Measurements from ENCODE around the gene CAPS. TPM values are rescaled to one million over a fixed set of nuclear protein-coding genes. Genes with fewer than 3 reads are reported as not detected.

CAPS gene
- total RNA-seq, 4 donors from 2014 or later, result 9.0 to 48.8 (median 26.3) TPM

GRCh38 chr19:5899728-5900526 lies 14.1 kb upstream of the CAPS start:
- TF ChIP-seq CTCF (IDR thresholded peaks at IDR 0.05) (no peak), POLR2A (IDR thresholded peaks at IDR 0.05) (no peak)
- Histone ChIP-seq H3K27ac (no peak overlapping the region), H3K27me3 (no peaks in the 10 kb centered on the region), H3K4me3 (replicated peaks in 1 of 3) (no peak overlapping the region), H3K9me3 (no peaks in the 10 kb centered on the region), H3K4me1 (peaks cover 8 to 15% of the 10 kb centered on the region in 2 donors), H3K36me3 (peaks cover 15 to 18% of the 10 kb centered on the region in 2 donors)
- DNase-seq, result no peak
- intact Hi-C loops (cut with DNase I), result loop anchor here (5.0 kb wide), 1 partner anchor 108 kb away; the partner anchor contains the start of gene DUS3L
- WGBS, 2 donors, result 90 to 91% methylated on average over 11 to 12 of the region's 13 CpGs

DNA sequence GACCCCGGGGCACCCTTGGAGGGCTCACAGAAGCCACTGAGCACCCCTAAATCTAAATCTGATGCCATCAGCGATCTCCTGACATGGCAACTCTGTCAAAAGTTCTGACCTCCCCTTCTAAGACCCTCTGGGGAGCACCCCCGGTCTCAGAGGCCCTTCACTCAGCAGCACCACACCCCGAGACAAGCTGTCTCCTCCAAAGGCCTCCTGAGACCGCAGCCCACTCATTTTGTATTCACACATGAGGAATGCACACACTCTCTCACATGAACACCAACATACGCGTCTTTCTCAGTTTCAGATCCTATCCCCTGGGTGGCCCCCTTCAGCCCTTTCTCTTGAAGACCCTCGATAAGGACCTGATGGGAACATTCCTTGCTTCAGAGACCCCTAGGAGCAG lies 13.1 kb upstream of the CAPS start:
- WGBS, 2 donors, result 91% methylated on average over 8 of the region's 8 CpGs
- H3K36me3 ChIP-seq, result peaks cover 5 to 7% of the 10 kb centered on the region in 2 donors
- intact Hi-C loops (cut with DNase I), result loop anchor here (5.0 kb wide), 1 partner anchor 109 kb away; the partner anchor contains the start of gene DUS3L
- TF ChIP-seq CTCF (IDR thresholded peaks at IDR 0.05), result no peak
- TF ChIP-seq POLR2A (IDR thresholded peaks at IDR 0.05), result no peak
- no peaks in the 10 kb centered on the region for H3K27me3 ChIP-seq
- no peaks in the 10 kb centered on the region for H3K9me3 ChIP-seq
- no peak for DNase-seq
- no peak overlapping the region for H3K4me3 ChIP-seq (replicated peaks in 1 of 3)
- H3K4me1 ChIP-seq, result peaks cover 16 to 21% of the 10 kb centered on the region in 2 donors
- H3K27ac ChIP-seq, result no peak overlapping the region

DNA sequence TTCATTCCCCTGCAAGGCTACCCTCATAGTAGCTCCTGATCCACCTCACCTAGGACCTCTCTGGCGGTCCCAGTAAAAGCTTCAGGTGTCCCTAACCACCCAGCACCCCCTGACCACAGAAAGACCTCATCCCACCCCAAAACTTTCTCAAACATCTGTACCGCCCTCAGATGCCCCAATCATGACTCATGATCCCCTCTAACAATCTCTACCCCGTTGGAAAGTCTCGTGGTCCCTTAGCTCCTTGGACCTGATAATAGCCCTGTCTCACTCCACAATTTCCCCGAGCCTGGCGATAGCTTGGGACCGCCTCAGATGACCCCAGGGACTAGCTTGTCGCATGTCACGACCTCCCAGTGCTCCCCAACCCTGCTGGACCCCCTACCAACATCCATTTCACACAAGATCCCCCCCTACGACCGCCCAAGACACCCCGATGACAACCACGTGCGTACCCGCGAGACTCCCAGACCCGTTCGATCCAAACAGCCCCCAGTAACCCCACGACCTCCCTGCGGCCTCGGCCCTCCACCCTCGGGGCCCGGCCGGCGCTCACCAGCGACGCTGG lies 10.9 kb upstream of the CAPS start:
- 0 to 3% methylated on average over 18 to 20 of the region's 27 CpGs for WGBS, 2 donors
- H3K4me1 ChIP-seq, result peaks cover 16 to 25% of the 10 kb centered on the region in 2 donors
- intact Hi-C loops (cut with DNase I), result loop anchor here (5.0 kb wide), 1 partner anchor 111 kb away; the partner anchor contains the start of gene DUS3L

GRCh38 chr19:5903624-5904351 lies 10.3 kb upstream of the CAPS start, which contains the start of gene NDUFA11:
NDUFA11 (minus strand) TSS chr19:5903790; CDS start chr19:5903708, 82 bp downstream.
- 0 to 1% methylated on average over 30 to 31 of the region's 57 CpGs for WGBS, 2 donors
- Histone ChIP-seq H3K4me1 (peaks cover 16 to 25% of the 10 kb centered on the region in 2 donors), H3K9me3 (no peaks in the 10 kb centered on the region), H3K27me3 (no peaks in the 10 kb centered on the region), H3K36me3 (peaks cover 0 to under 1% of the 10 kb centered on the region in 2 donors), H3K4me3 (replicated peaks in 1 of 3) (peak within 1 kb of the TSS; percentile 62 to 93 (median 81)), H3K27ac (peak within 1 kb of the TSS; percentile 61 to 88 (median 82))
- intact Hi-C loops (cut with DNase I), result loop anchor here (5.0 kb wide), 1 partner anchor 111 kb away; the partner anchor contains the start of gene DUS3L
- DNase-seq, result peak; percentile 99
- TF ChIP-seq CTCF (IDR thresholded peaks at IDR 0.05) (no peak), POLR2A (IDR thresholded peaks at IDR 0.05) (peak; percentile 23 to 66)

More for the DNA sequence above, 10.9 kb upstream of the CAPS start:
- H3K36me3 ChIP-seq, result no peaks in the 10 kb centered on the region
- no peaks in the 10 kb centered on the region for H3K27me3 ChIP-seq
- H3K9me3 ChIP-seq, result no peaks in the 10 kb centered on the region
- no peak for TF ChIP-seq POLR2A (IDR thresholded peaks at IDR 0.05)
- TF ChIP-seq CTCF (IDR thresholded peaks at IDR 0.05), result no peak
- H3K4me3 ChIP-seq (replicated peaks in 1 of 3), result peak overlapping the region; percentile 62 to 81 (median 69)
- peak overlapping the region; percentile 61 to 88 (median 82) for H3K27ac ChIP-seq
- no peak for DNase-seq

All from thyroid gland (tissue), 4 donors.